ENCODE measurements around the gene MMP1. TPM values are rescaled to one million over a fixed set of nuclear protein-coding genes. Genes with fewer than 3 reads are reported as not detected.
"Not testable (repeated sequence)": the region's sequence is repeated elsewhere in the genome, so short reads cannot be mapped to it uniquely, and the experiment has no call there.

The MMP1 gene
- total RNA-seq, 2 experiments from 2014 or later, result not detected

- peaks cover 47% of the 10 kb centered on the region for H3K27me3 Mint-ChIP-seq
- no peak overlapping the region for H3K27ac Mint-ChIP-seq
- no peaks in the 10 kb centered on the region for H3K9me3 Mint-ChIP-seq
- Histone ChIP-seq H3K27ac (ENCODE audit: low read depth in 1 of 2, low read length in 2 of 2) (no peak overlapping the region), H3K36me3 (ENCODE audit: insufficient read depth, low read length) (no peaks in the 10 kb centered on the region), H3K4me1 (ENCODE audit: insufficient read depth, low read length) (no peaks in the 10 kb centered on the region), H3K4me3 (ENCODE audit: low read length) (no peak overlapping the region), H3K9me3 (ENCODE audit: control insufficient read depth in 1 of 2, insufficient read depth in 1 of 2, low read length in 2 of 2) (no peaks in the 10 kb centered on the region), H3K27me3 (ENCODE audit: control insufficient read depth in 1 of 2, insufficient read depth in 2 of 2, low read length in 2 of 2) (peaks cover 5 to 8% of the 10 kb centered on the region in 2 experiments)
- ATAC-seq (ENCODE audit: poor library complexity), result no peak
- no peak for TF ChIP-seq CTCF (IDR thresholded peaks at IDR 0.05)
- no peaks in the 10 kb centered on the region for H3K4me1 Mint-ChIP-seq (ENCODE audit: low read depth)
- DNase-seq, result no peak
- H3K4me3 Mint-ChIP-seq, result no peak overlapping the region
- intact Hi-C loops (cut with DNase I, micrococcal nuclease), result no loop called here
- no peaks in the 10 kb centered on the region for H3K36me3 Mint-ChIP-seq (ENCODE audit: low read depth)
- CTCF ChIA-PET, result no interaction called here
- POLR2A ChIA-PET, result no interaction called here
Measured at GRCh38 chr11:102753267-102753666, 44.7 kb downstream of the MMP1 start.

- TF ChIP-seq CTCF (IDR thresholded peaks at IDR 0.05), result no peak
- Histone ChIP-seq H3K4me1 (ENCODE audit: insufficient read depth, low read length) (no peaks in the 10 kb centered on the region), H3K27ac (ENCODE audit: low read depth in 1 of 2, low read length in 2 of 2) (no peak overlapping the region), H3K36me3 (ENCODE audit: insufficient read depth, low read length) (no peaks in the 10 kb centered on the region), H3K27me3 (ENCODE audit: control insufficient read depth in 1 of 2, insufficient read depth in 2 of 2, low read length in 2 of 2) (peaks cover 5 to 8% of the 10 kb centered on the region in 2 experiments), H3K4me3 (ENCODE audit: low read length) (no peak overlapping the region), H3K9me3 (ENCODE audit: control insufficient read depth in 1 of 2, insufficient read depth in 1 of 2, low read length in 2 of 2) (no peaks in the 10 kb centered on the region)
- Mint-ChIP-seq H3K4me3 (no peak overlapping the region), H3K27me3 (peaks cover 40% of the 10 kb centered on the region), H3K27ac (no peak overlapping the region), H3K9me3 (no peaks in the 10 kb centered on the region), H3K36me3 (ENCODE audit: low read depth) (no peaks in the 10 kb centered on the region), H3K4me1 (ENCODE audit: low read depth) (no peaks in the 10 kb centered on the region)
- ATAC-seq (ENCODE audit: poor library complexity) (no peak), DNase-seq (no peak)
- CTCF ChIA-PET, result no interaction called here
- POLR2A ChIA-PET, result no interaction called here
- intact Hi-C loops (cut with DNase I, micrococcal nuclease), result no loop called here
Measured at GRCh38 chr11:102751673-102752072, 46.3 kb downstream of the MMP1 start.

- peaks cover 25% of the 10 kb centered on the region for H3K27me3 Mint-ChIP-seq
- H3K4me3 ChIP-seq (ENCODE audit: low read length), result no peak overlapping the region
- ChIA-PET CTCF (no interaction called here), POLR2A (no interaction called here)
- peaks cover 5 to 8% of the 10 kb centered on the region in 2 experiments for H3K27me3 ChIP-seq (ENCODE audit: control insufficient read depth in 1 of 2, insufficient read depth in 2 of 2, low read length in 2 of 2)
- no peaks in the 10 kb centered on the region for H3K4me1 ChIP-seq (ENCODE audit: insufficient read depth, low read length)
- H3K9me3 ChIP-seq (ENCODE audit: control insufficient read depth in 1 of 2, insufficient read depth in 1 of 2, low read length in 2 of 2), result no peaks in the 10 kb centered on the region
- intact Hi-C loops (cut with DNase I, micrococcal nuclease), result no loop called here
- no peaks in the 10 kb centered on the region for H3K4me1 Mint-ChIP-seq (ENCODE audit: low read depth)
- no peak overlapping the region for H3K4me3 Mint-ChIP-seq
- ATAC-seq (ENCODE audit: poor library complexity) (no peak), DNase-seq (no peak)
- no peak overlapping the region for H3K27ac Mint-ChIP-seq
- no peak for TF ChIP-seq CTCF (IDR thresholded peaks at IDR 0.05)
- H3K36me3 ChIP-seq (ENCODE audit: insufficient read depth, low read length), result no peaks in the 10 kb centered on the region
- H3K27ac ChIP-seq (ENCODE audit: low read depth in 1 of 2, low read length in 2 of 2), result no peak overlapping the region
- H3K9me3 Mint-ChIP-seq, result no peaks in the 10 kb centered on the region
- no peaks in the 10 kb centered on the region for H3K36me3 Mint-ChIP-seq (ENCODE audit: low read depth)
Measured at GRCh38 chr11:102749101-102749722, 48.7 kb downstream of the MMP1 start.

- H3K36me3 ChIP-seq (ENCODE audit: insufficient read depth, low read length); DNase-seq; H3K9me3 ChIP-seq (ENCODE audit: control insufficient read depth in 1 of 2, insufficient read depth in 1 of 2, low read length in 2 of 2); H3K27ac ChIP-seq (ENCODE audit: low read depth in 1 of 2, low read length in 2 of 2); H3K9me3 Mint-ChIP-seq; H3K36me3 Mint-ChIP-seq (ENCODE audit: low read depth); H3K27ac Mint-ChIP-seq; CTCF ChIA-PET; H3K4me1 Mint-ChIP-seq (ENCODE audit: low read depth); H3K4me3 Mint-ChIP-seq; H3K4me1 ChIP-seq (ENCODE audit: insufficient read depth, low read length); H3K4me3 ChIP-seq (ENCODE audit: low read length); intact Hi-C loops (cut with DNase I, micrococcal nuclease); POLR2A ChIA-PET; ATAC-seq (ENCODE audit: poor library complexity); H3K27me3 ChIP-seq (ENCODE audit: control insufficient read depth in 1 of 2, insufficient read depth in 2 of 2, low read length in 2 of 2): not testable (repeated sequence)
- peaks cover 20% of the 10 kb centered on the region for H3K27me3 Mint-ChIP-seq
Measured at GRCh38 chr11:102746746-102747578, 51.0 kb downstream of the MMP1 start.
